Panc1 (cell line): ENCODE data around the gene LSMEM2. TPM values are rescaled to one million over a fixed set of nuclear protein-coding genes. Genes with fewer than 3 reads are reported as not detected.

ENCODE experiments used
- ATAC-seq: fragments of 200-7000 bp; cut with Tn5 transposase; 2 replicates; pipeline ENCODE4 v1.9.1; 2020; ENCODE audit warnings: mild to moderate bottlenecking, moderate library complexity
- BruUV-seq: library from RNA; stranded (reverse); fragments of 400-500 nt; replicated peaks from 2 replicates; lab custom pipeline; 2021; lab: Mats Ljungman, UMichigan
- CTCF ChIA-PET: fragments of 300-600 bp; sonication (Branson Sonifier 250); formaldehyde crosslinking; loops from one replicate; lab custom pipeline; 2022; ENCODE audit warnings: antibody characterized with exemption; lab: Charles Lee
- POLR2A ChIA-PET: fragments of 300-600 bp; sonication (Branson Sonifier 250); formaldehyde crosslinking; loops from one replicate; lab custom pipeline; 2022; ENCODE audit warnings: antibody characterized with exemption; lab: Charles Lee
- DNase-seq: peaks from one replicate; pipeline ENCODE4 v3.0.0-alpha.2; 2010; ENCODE audit warnings: low read depth, low spot score
- H3K27ac ChIP-seq: 2 replicates; pipeline ENCODE4 v1.5.1; 2011; ENCODE audit warnings: mild to moderate bottlenecking, low read length, inconsistent platforms
- H3K27me3 ChIP-seq: fragments of 200-500 bp; sonication (Bioruptor generic); 2 replicates; pipeline ENCODE4 v1.6.0; 2014; ENCODE audit warnings: low read length, inconsistent platforms; ENCODE audit not compliant: control insufficient read depth, insufficient read depth
- H3K36me3 ChIP-seq: fragments of 200-500 bp; sonication (Bioruptor generic); 2 replicates; pipeline ENCODE4 v1.5.1; 2014; ENCODE audit warnings: inconsistent platforms, mild to moderate bottlenecking, low read length, moderate library complexity; ENCODE audit not compliant: control insufficient read depth, insufficient read depth
- H3K4me1 ChIP-seq: 2 replicates; pipeline ENCODE4 v1.5.1; 2011; ENCODE audit warnings: inconsistent platforms, mild to moderate bottlenecking, low read length, moderate library complexity; ENCODE audit not compliant: control insufficient read depth, insufficient read depth
- H3K4me3 ChIP-seq, 2 experiments: 2 replicates each; pipeline ENCODE4 v1.5.1; 2011 to 2012; ENCODE audit warnings: low read depth in 2 of 2, low read length in 2 of 2, mild to moderate bottlenecking in 2 of 2, inconsistent platforms in 1 of 2, moderate library complexity in 1 of 2
- H3K9me3 ChIP-seq: fragments of 200-500 bp; sonication (Bioruptor generic); 2 replicates; pipeline ENCODE4 v1.5.1; 2014; ENCODE audit warnings: low read depth, mild to moderate bottlenecking, inconsistent platforms, low read length, moderate library complexity; ENCODE audit not compliant: control insufficient read depth, insufficient read depth
- POLR2AphosphoS5 ChIP-seq: IDR thresholded peaks from 2 replicates; pipeline ENCODE4 v1.6.1; 2012; ENCODE audit warnings: mild to moderate bottlenecking, low read depth, low read length, moderate library complexity
- REST ChIP-seq, 2 experiments: IDR thresholded peaks; 2 replicates each; pipeline ENCODE4 v1.6.1; 2011 to 2012; ENCODE audit warnings: low read depth in 2 of 2, control low read depth in 1 of 2, low read length in 1 of 2, mild to moderate bottlenecking in 1 of 2, moderate library complexity in 1 of 2; ENCODE audit not compliant: insufficient read depth in 1 of 2
- SIN3A ChIP-seq: IDR thresholded peaks from 2 replicates; pipeline ENCODE4 v1.6.1; 2012; ENCODE audit warnings: low read depth, mild to moderate bottlenecking, low read length, moderate library complexity, borderline replicate concordance; ENCODE audit not compliant: insufficient read depth
- TCF7L2 ChIP-seq: IDR thresholded peaks from 2 replicates; pipeline ENCODE4 v1.6.1; 2011; ENCODE audit warnings: mild to moderate bottlenecking, low read depth, low read length, inconsistent platforms
- in situ Hi-C: cut with HindIII; loops from 2 replicates; pipeline ENCODE4 v1.10.0; 2016; ENCODE audit warnings: low sequenced_read_pairs, low pct_unique_long_range_greater_than_20kb
- intact Hi-C: fragments of 100-400 bp; cut with micrococcal nuclease; formaldehyde crosslinking; loops from one replicate; pipeline ENCODE4 v1.10.0; 2022; ENCODE audit not compliant: unreplicated experiment
- total RNA-seq: library from RNA; stranded (reverse); gene quantifications from one replicate; pipeline ENCODE4 v1.2.1, GENCODE V29; 2021; ENCODE audit not compliant: unreplicated experiment
- TF ChIP-seq, protein P1 (sequence below): fragments of 450-650 bp; IDR thresholded peaks from 2 replicates; pipeline ENCODE4 v1.5.1; 2017; ENCODE audit warnings: mild to moderate bottlenecking

LSMEM2 gene
- total RNA-seq, 1 experiment from 2014 or later: not detected

DNA sequence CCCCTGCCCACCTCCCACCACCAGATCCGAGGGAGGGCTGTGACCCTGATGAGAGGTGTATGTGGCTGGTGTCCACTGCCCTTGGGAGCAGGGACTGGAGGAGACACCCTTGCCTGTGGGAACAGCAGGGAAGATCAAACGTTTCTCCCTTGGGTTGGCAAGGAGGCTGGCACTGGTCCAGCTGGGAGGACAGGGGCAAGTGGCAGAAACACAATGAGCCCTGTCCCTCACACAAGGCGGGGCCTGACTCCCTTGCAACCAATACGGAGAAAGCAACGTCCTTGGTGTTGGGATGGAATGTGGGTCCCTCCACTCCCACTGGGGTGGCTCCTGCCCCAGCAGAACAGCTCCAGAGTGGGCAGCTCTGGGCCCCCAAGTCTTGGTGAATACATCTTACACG is 38.4 kb downstream of the LSMEM2 start:
- TF ChIP-seq POLR2AphosphoS5: no peak
- H3K36me3 ChIP-seq: no peaks in the 10 kb centered on the region; the same call in 1 of the 2 replicates
- no peaks in the 10 kb centered on the region for H3K9me3 ChIP-seq
- intact Hi-C loops: no loop called here
- no peak overlapping the region for H3K27ac ChIP-seq
- POLR2A ChIA-PET: no interaction called here
- no peaks in the 10 kb centered on the region for H3K27me3 ChIP-seq
- in situ Hi-C loops: no loop called here
- peaks cover 9% of the 10 kb centered on the region for H3K4me1 ChIP-seq
- ATAC-seq (no peak), DNase-seq (no peak)
- H3K4me3 ChIP-seq: no peak overlapping the region
- CTCF ChIA-PET: no interaction called here
- no TSS peak for BruUV-seq

- POLR2A ChIA-PET: no interaction called here
- in situ Hi-C loops: no loop called here
- Histone ChIP-seq H3K9me3 (no peaks in the 10 kb centered on the region), H3K27me3 (no peaks in the 10 kb centered on the region), H3K27ac (no peak overlapping the region), H3K36me3 (no peaks in the 10 kb centered on the region; the same call in 1 of the 2 replicates), H3K4me3 (no peak overlapping the region), H3K4me1 (peaks cover 18% of the 10 kb centered on the region)
- CTCF ChIA-PET: no interaction called here
- DNase-seq (no peak), ATAC-seq (no peak)
- BruUV-seq: no TSS peak
- TF ChIP-seq TCF7L2 (no peak), REST (IDR thresholded peaks at IDR 0.05; ENCODE audit: insufficient read depth in 1 of 2, low read depth in 2 of 2, low read length in 1 of 2) (no peak), POLR2AphosphoS5 (no peak), SIN3A (no peak)
- TF ChIP-seq, protein P1, sequence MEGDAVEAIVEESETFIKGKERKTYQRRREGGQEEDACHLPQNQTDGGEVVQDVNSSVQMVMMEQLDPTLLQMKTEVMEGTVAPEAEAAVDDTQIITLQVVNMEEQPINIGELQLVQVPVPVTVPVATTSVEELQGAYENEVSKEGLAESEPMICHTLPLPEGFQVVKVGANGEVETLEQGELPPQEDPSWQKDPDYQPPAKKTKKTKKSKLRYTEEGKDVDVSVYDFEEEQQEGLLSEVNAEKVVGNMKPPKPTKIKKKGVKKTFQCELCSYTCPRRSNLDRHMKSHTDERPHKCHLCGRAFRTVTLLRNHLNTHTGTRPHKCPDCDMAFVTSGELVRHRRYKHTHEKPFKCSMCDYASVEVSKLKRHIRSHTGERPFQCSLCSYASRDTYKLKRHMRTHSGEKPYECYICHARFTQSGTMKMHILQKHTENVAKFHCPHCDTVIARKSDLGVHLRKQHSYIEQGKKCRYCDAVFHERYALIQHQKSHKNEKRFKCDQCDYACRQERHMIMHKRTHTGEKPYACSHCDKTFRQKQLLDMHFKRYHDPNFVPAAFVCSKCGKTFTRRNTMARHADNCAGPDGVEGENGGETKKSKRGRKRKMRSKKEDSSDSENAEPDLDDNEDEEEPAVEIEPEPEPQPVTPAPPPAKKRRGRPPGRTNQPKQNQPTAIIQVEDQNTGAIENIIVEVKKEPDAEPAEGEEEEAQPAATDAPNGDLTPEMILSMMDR: no peak
- intact Hi-C loops: no loop called here
Observed at GRCh38 chr3:50318163-50318562, 39.3 kb downstream of the LSMEM2 start.

- Histone ChIP-seq H3K27me3 (no peaks in the 10 kb centered on the region), H3K4me3 (no peak overlapping the region), H3K36me3 (no peaks in the 10 kb centered on the region; the same call in 1 of the 2 replicates), H3K4me1 (peaks cover 20% of the 10 kb centered on the region), H3K9me3 (no peaks in the 10 kb centered on the region), H3K27ac (no peak overlapping the region)
- POLR2A ChIA-PET: interaction anchor here (0.5 kb wide), 1 partner anchor 83 kb away, joined by 5 read pairs; the partner anchor contains the start of gene GNAI2
- CTCF ChIA-PET: no interaction called here
- BruUV-seq: no TSS peak
- in situ Hi-C loops (no loop called here), intact Hi-C loops (no loop called here)
- ATAC-seq: no peak
- TF ChIP-seq, protein P1: no peak
- TF ChIP-seq REST (IDR thresholded peaks at IDR 0.05; ENCODE audit: insufficient read depth in 1 of 2, low read depth in 2 of 2, low read length in 1 of 2): no peak
- no peak for DNase-seq
Observed at GRCh38 chr3:50318615-50319014, 39.7 kb downstream of the LSMEM2 start.
